HCT116 (cell line): ENCODE results near the gene HTR3E. TPM values are rescaled to one million over a fixed set of nuclear protein-coding genes. Genes with fewer than 3 reads are reported as not detected.

Experiments
- ATAC-seq: fragments of 200-7000 bp; cut with Tn5 transposase; 2 replicates; pipeline ENCODE4 v1.9.1; 2020; ENCODE audit warnings: mild to moderate bottlenecking, moderate library complexity
- BruUV-seq: library from RNA; stranded (reverse); fragments of 400-500 nt; replicated peaks from 2 replicates; lab custom pipeline; 2021; lab: Mats Ljungman, UMichigan
- CTCF ChIA-PET: fragments of 300-600 bp; sonication (Branson Sonifier 250); formaldehyde crosslinking; loops from one replicate; lab custom pipeline; 2021; ENCODE audit warnings: antibody characterized with exemption; lab: Charles Lee
- POLR2A ChIA-PET: fragments of 300-600, 350-600 bp; sonication (Branson Sonifier 250); formaldehyde crosslinking; loops from one replicate; lab custom pipeline; 2021; ENCODE audit warnings: antibody characterized with exemption; lab: Charles Lee
- RAD21 ChIA-PET, 2 experiments: fragments of 300-600 bp; sonication (Branson Sonifier 250); formaldehyde crosslinking; loops; one replicate each; lab custom pipeline; 2023; ENCODE audit warnings: low total read pairs in 2 of 2; ENCODE audit not compliant: uncharacterized antibody in 2 of 2, unreplicated experiment in 2 of 2, low non-redundant PET in 1 of 2; lab: Charles Lee
- DNase-seq: peaks from one replicate; pipeline ENCODE4 v3.0.0-alpha.2; 2010; ENCODE audit warnings: low read depth, low spot score
- H2AFZ ChIP-seq: fragments of 200-600 bp; shearing (Covaris generic), sonication (generic); 2 replicates; pipeline ENCODE4 v1.6.1; 2017; ENCODE audit warnings: low read depth, mixed run types, mixed read lengths, antibody characterized with exemption, low read length; ENCODE audit not compliant: poor library complexity, severe bottlenecking
- H3K27ac ChIP-seq: 2 replicates; pipeline ENCODE4 v1.5.1; 2012; ENCODE audit warnings: low read depth, low read length
- H3K27me3 ChIP-seq: fragments of 200-600 bp; sonication (generic); 2 replicates; pipeline ENCODE4 v1.6.1; 2016; ENCODE audit warnings: mixed run types, low read length, mixed read lengths; ENCODE audit not compliant: insufficient read depth
- H3K36me3 ChIP-seq, 2 experiments: fragments of 200-500 bp in 1 of 2; fragments of 200-600 bp in 1 of 2; sonication (Bioruptor generic) in 1 of 2; sonication (generic) in 1 of 2; 2 replicates each; pipeline versions ENCODE4 v1.5.1 to v1.6.1; 2014 to 2016; ENCODE audit warnings: low read length in 2 of 2, inconsistent platforms in 1 of 2, mixed read lengths in 1 of 2, mixed run types in 1 of 2; ENCODE audit not compliant: insufficient read depth in 2 of 2, control insufficient read depth in 1 of 2
- H3K4me1 ChIP-seq, 2 experiments: fragments of 200-600 bp in 1 of 2; sonication (generic) in 1 of 2; 2 replicates each; pipeline versions ENCODE4 v1.5.1 to v1.6.1; 2012 to 2017; ENCODE audit warnings: low read length in 2 of 2, inconsistent platforms in 1 of 2, mild to moderate bottlenecking in 1 of 2, mixed read lengths in 1 of 2, mixed run types in 1 of 2, moderate library complexity in 1 of 2; ENCODE audit not compliant: insufficient read depth in 2 of 2, control insufficient read depth in 1 of 2
- H3K4me2 ChIP-seq: fragments of 200-600 bp; sonication (generic); 2 replicates; pipeline ENCODE4 v1.6.1; 2017; ENCODE audit warnings: mixed run types, low read length, mixed read lengths
- H3K4me3 ChIP-seq, 2 experiments: fragments of 200-600 bp in 1 of 2; sonication (generic) in 1 of 2; replicated peaks in 1 of 2; 2 replicates each; pipeline ENCODE4 v1.5.1; 2011 to 2016; ENCODE audit warnings: low read length in 2 of 2, control low read depth in 1 of 2, low read depth in 1 of 2, mild to moderate bottlenecking in 1 of 2, mixed read lengths in 1 of 2, mixed run types in 1 of 2
- H3K79me2 ChIP-seq: fragments of 200-600 bp; sonication (generic); 2 replicates; pipeline ENCODE4 v1.6.1; 2017; ENCODE audit warnings: mild to moderate bottlenecking, mixed run types, low read length, moderate library complexity, mixed read lengths; ENCODE audit not compliant: insufficient read depth
- H3K9ac ChIP-seq: fragments of 200-600 bp; sonication (generic); 2 replicates; pipeline ENCODE4 v1.6.1; 2016; ENCODE audit warnings: low read length, mixed read lengths
- H3K9me2 ChIP-seq: fragments of 200-600 bp; sonication (generic), shearing (Covaris generic); 2 replicates; pipeline ENCODE4 v1.6.1; 2017; ENCODE audit warnings: mixed run types, mild to moderate bottlenecking, moderate library complexity; ENCODE audit not compliant: insufficient read depth
- H3K9me3 ChIP-seq, 2 experiments: fragments of 200-500 bp in 1 of 2; fragments of 200-600 bp in 1 of 2; sonication (Bioruptor generic) in 1 of 2; sonication (generic) in 1 of 2; 2 replicates each; pipeline ENCODE4 v1.6.1; 2014 to 2017; ENCODE audit warnings: low read length in 2 of 2, mixed read lengths in 2 of 2, inconsistent platforms in 1 of 2, low read depth in 1 of 2, mild to moderate bottlenecking in 1 of 2, mixed run types in 1 of 2, moderate library complexity in 1 of 2; ENCODE audit not compliant: control insufficient read depth in 1 of 2, insufficient read depth in 1 of 2
- H4K20me1 ChIP-seq: fragments of 200-600 bp; sonication (generic), shearing (Covaris generic); 2 replicates; pipeline ENCODE4 v1.6.1; 2017; ENCODE audit warnings: mixed run types, mild to moderate bottlenecking, moderate library complexity; ENCODE audit not compliant: insufficient read depth
- ATF3 ChIP-seq: IDR thresholded peaks from 2 replicates; pipeline ENCODE4 v1.6.1; 2012
- CBX3 ChIP-seq: IDR thresholded peaks from 2 replicates; pipeline ENCODE4 v1.6.1; 2012; ENCODE audit warnings: low read depth
- CEBPB ChIP-seq: IDR thresholded peaks from 2 replicates; pipeline ENCODE4 v1.6.1; 2012; ENCODE audit warnings: low read depth
- ELF1 ChIP-seq: IDR thresholded peaks from 2 replicates; pipeline ENCODE4 v1.6.1; 2012; ENCODE audit warnings: low read depth, borderline replicate concordance
- EZH2phosphoT487 ChIP-seq: fragments of 200-600 bp; IDR thresholded peaks from 2 replicates; pipeline ENCODE4 v1.6.1; 2018; ENCODE audit warnings: antibody characterized with exemption, borderline replicate concordance
- FOSL1 ChIP-seq: IDR thresholded peaks from 2 replicates; pipeline ENCODE4 v1.6.1; 2012; ENCODE audit warnings: low read depth
- JUND ChIP-seq: IDR thresholded peaks from 2 replicates; pipeline ENCODE4 v1.6.1; 2012
- RAD21 ChIP-seq: IDR thresholded peaks from 2 replicates; pipeline ENCODE4 v1.6.1; 2012; ENCODE audit warnings: low read depth, mild to moderate bottlenecking
- REST ChIP-seq: IDR thresholded peaks from 2 replicates; pipeline ENCODE4 v1.6.1; 2012; ENCODE audit warnings: low read depth
- SIN3A ChIP-seq: IDR thresholded peaks from 2 replicates; pipeline ENCODE4 v1.6.1; 2012; ENCODE audit warnings: low read depth
- SP1 ChIP-seq: IDR thresholded peaks from 2 replicates; pipeline ENCODE4 v1.6.1; 2012; ENCODE audit warnings: low read depth
- SRF ChIP-seq: IDR thresholded peaks from 2 replicates; pipeline ENCODE4 v1.6.1; 2012; ENCODE audit warnings: low read depth
- TCF7L2 ChIP-seq: IDR thresholded peaks from 2 replicates; pipeline ENCODE4 v1.7.0; 2011; ENCODE audit warnings: borderline replicate concordance, inconsistent platforms; ENCODE audit not compliant: insufficient read depth, insufficient read length; ENCODE audit errors: extremely low read depth
- intact Hi-C: fragments of 100-400 bp; cut with micrococcal nuclease; formaldehyde crosslinking; loops from 2 replicates; pipeline ENCODE4 v1.10.0; 2022
- total RNA-seq: library from RNA; stranded (reverse); gene quantifications from one replicate; pipeline ENCODE4 v1.2.1, GENCODE V29; 2021; ENCODE audit not compliant: unreplicated experiment

The HTR3E gene
- total RNA-seq, 1 experiment from 2014 or later, result not detected

GRCh38 chr3:184050217-184050847 lies 46.5 kb upstream of the HTR3E start:
- ATAC-seq (no peak), DNase-seq (no peak)
- H3K4me3 ChIP-seq, result no peak overlapping the region
- H2AFZ ChIP-seq, result no peak overlapping the region
- no peak overlapping the region for H3K9ac ChIP-seq
- no peaks in the 10 kb centered on the region for H3K9me3 ChIP-seq
- ChIA-PET POLR2A (interaction anchor here (0.7 to 1.0 kb wide), 2 partner anchors 30 to 32 kb away, joined by 3 read pairs; partner anchors contain the start of gene ABCC5), RAD21 (no interaction called here), CTCF (no interaction called here)
- no peak overlapping the region for H3K4me2 ChIP-seq
- H3K9me2 ChIP-seq, result no peaks in the 10 kb centered on the region
- TF ChIP-seq JUND (no peak), SRF (no peak), RAD21 (no peak), FOSL1 (no peak), REST (no peak), CEBPB (no peak), SP1 (no peak), EZH2phosphoT487 (no peak), ELF1 (no peak), ATF3 (no peak), CBX3 (no peak), SIN3A (no peak), TCF7L2 (no peak)
- BruUV-seq, result no TSS peak
- H3K79me2 ChIP-seq, result no peaks in the 10 kb centered on the region
- intact Hi-C loops, result no loop called here
- H4K20me1 ChIP-seq, result no peaks in the 10 kb centered on the region
- no peaks in the 10 kb centered on the region for H3K27me3 ChIP-seq
- no peaks in the 10 kb centered on the region for H3K36me3 ChIP-seq
- H3K4me1 ChIP-seq, result no peaks in the 10 kb centered on the region
- no peak overlapping the region for H3K27ac ChIP-seq
